Chondrocyte (in vitro differentiated cells): ENCODE measurements around the gene COA1. TPM values are rescaled to one million over a fixed set of nuclear protein-coding genes. Genes with fewer than 3 reads are reported as not detected.
"Not testable (repeated sequence)": the region's sequence is repeated elsewhere in the genome, so short reads cannot be mapped to it uniquely, and the experiment has no call there.

ENCODE experiments used
- DNase-seq: peaks from one replicate; pipeline ENCODE4 v3.0.0; 2021; ENCODE audit warnings: mixed read lengths, low spot score
- H3K27ac Mint-ChIP-seq: one replicate; pipeline ENCODE4 v1.8.0; 2021; ENCODE audit warnings: mild to moderate bottlenecking, moderate library complexity, mixed read lengths; ENCODE audit not compliant: unreplicated experiment
- H3K27me3 Mint-ChIP-seq: 2 replicates; pipeline ENCODE4 v1.8.0; 2021; ENCODE audit warnings: low read depth, mixed read lengths
- H3K36me3 Mint-ChIP-seq: 2 replicates; pipeline ENCODE4 v1.8.0; 2021; ENCODE audit warnings: low read depth, mixed read lengths
- H3K4me1 Mint-ChIP-seq: 2 replicates; pipeline ENCODE4 v1.8.0; 2021; ENCODE audit warnings: low read depth, mild to moderate bottlenecking, mixed read lengths
- H3K4me3 Mint-ChIP-seq: one replicate; pipeline ENCODE4 v1.8.0; 2021; ENCODE audit warnings: mild to moderate bottlenecking, moderate library complexity, mixed read lengths; ENCODE audit not compliant: unreplicated experiment
- H3K9me3 Mint-ChIP-seq: 2 replicates; pipeline ENCODE4 v1.8.0; 2021; ENCODE audit warnings: low read depth, mixed read lengths
- total RNA-seq: library from RNA; stranded (reverse); gene quantifications from 3 replicates; pipeline ENCODE4 v1.2.1, GENCODE V29; 2021
- TF ChIP-seq, protein P1 (sequence below): fragments of 200-600 bp; sonication (generic); IDR thresholded peaks from 2 replicates; pipeline ENCODE4 v1.5.0; 2021; ENCODE audit warnings: antibody characterized with exemption, mild to moderate bottlenecking, moderate library complexity

Gene COA1
- total RNA-seq, 1 donor from 2014 or later, result 33.5 TPM

DNA sequence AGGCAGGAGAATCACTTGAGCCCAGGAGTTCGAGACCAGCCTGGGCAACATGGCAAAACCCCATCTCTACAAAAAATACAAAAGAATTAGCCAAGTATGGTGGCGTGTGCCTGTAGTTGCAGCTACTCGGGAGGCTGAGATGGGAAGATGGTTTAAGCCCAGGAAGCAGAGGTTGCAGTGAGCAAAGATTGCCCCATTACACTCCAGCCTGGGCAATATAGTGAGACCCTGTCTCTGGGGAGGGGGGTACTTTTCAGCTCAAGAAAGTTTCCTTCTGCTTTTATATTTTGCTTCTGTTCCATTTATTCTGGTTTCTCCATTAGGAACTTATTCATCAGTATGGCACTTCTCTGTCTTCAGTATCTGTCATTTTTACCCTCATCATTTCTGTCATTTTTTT, 48.6 kb downstream of the COA1 start:
- no peak for DNase-seq
- Mint-ChIP-seq H3K27me3 (no peaks in the 10 kb centered on the region), H3K36me3 (no peaks in the 10 kb centered on the region), H3K4me1 (peaks cover 22% of the 10 kb centered on the region), H3K9me3 (no peaks in the 10 kb centered on the region), H3K27ac (no peak overlapping the region), H3K4me3 (no peak overlapping the region)
- TF ChIP-seq, protein P1, sequence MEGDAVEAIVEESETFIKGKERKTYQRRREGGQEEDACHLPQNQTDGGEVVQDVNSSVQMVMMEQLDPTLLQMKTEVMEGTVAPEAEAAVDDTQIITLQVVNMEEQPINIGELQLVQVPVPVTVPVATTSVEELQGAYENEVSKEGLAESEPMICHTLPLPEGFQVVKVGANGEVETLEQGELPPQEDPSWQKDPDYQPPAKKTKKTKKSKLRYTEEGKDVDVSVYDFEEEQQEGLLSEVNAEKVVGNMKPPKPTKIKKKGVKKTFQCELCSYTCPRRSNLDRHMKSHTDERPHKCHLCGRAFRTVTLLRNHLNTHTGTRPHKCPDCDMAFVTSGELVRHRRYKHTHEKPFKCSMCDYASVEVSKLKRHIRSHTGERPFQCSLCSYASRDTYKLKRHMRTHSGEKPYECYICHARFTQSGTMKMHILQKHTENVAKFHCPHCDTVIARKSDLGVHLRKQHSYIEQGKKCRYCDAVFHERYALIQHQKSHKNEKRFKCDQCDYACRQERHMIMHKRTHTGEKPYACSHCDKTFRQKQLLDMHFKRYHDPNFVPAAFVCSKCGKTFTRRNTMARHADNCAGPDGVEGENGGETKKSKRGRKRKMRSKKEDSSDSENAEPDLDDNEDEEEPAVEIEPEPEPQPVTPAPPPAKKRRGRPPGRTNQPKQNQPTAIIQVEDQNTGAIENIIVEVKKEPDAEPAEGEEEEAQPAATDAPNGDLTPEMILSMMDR, result no peak

DNA sequence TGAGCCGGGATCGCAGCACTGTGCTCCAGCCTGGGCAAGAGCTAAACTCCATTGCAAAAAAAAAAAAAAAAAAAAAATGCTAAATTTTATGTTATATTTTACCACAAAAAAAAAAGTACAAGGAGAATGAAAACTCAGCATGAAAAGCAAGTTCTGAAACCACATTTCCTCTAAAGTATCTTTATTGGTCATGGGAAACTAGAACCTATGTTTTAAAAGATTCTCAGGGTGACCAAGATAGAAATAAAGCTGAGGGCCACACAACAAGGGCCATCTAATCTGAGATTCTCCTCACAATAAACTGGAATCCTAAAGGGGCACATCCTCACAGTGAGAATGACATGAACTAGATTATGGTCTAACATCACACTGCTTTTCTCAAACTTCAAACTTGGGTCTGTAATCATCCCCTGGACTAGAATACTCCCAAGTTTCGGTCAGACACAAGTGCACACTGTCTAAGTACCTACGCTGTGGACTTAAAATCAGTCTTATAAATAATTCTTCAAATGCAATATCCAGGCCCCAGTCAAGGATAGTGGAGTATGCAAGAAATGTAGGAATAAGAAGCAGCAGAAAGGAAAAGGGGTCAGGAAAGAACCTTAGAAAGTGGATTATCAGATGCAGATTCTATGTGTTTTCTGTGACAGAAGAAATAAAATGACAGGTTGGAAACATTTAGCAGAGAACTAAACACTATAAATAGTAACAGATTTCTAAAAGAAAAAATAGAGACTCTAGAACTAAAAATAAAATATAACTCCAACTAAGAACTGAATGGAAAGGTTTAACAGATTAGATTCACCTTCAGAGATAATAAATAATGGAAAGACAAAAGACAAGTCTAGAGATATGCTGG, 49.9 kb downstream of the COA1 start:
- Mint-ChIP-seq H3K9me3 (peaks cover 6% of the 10 kb centered on the region), H3K4me1 (peaks cover 28% of the 10 kb centered on the region), H3K27me3 (no peaks in the 10 kb centered on the region), H3K36me3 (no peaks in the 10 kb centered on the region), H3K4me3 (no peak overlapping the region), H3K27ac (peak overlapping the region; percentile 28)
- TF ChIP-seq, protein P1, result no peak
- DNase-seq, result no peak

DNA sequence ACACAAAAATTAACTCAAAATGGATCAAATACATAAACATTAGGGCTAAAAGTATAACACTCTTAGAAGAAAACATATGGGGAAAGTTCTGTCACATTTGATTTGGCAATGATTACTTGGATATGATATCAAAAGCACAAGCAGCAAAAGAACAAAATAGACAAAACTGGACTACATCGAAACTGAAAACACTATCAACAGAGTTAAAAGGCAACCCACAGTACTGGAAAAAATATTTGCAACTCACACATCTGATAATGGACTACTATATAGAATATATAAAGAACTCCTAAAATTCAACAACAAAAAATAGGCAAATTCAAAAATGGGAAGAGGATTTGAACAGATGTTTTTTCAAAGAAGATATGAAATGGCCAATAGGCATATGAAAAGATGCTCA, 51.0 kb downstream of the COA1 start:
- H3K9me3 Mint-ChIP-seq, result peaks cover 10% of the 10 kb centered on the region

DNA sequence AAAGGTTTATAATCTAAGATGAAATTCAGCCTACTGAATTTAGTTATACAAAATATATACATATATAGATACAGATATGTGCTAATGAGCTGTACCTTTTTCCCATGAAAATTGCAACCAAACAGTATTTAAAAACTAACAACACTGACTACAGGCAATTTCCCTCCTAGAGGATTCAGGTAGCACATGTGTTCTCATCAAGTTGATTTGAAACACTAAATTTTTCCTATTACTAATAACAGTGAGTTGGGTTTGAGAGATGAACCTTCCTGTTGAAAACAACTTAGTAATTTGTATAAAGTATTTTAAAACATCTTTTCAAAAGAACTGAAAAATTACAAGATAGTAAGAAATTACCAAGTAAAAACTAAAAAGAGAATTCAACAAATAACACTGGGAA, 51.5 kb downstream of the COA1 start:
- Mint-ChIP-seq H3K27me3 (no peaks in the 10 kb centered on the region), H3K27ac (no peak overlapping the region), H3K4me1 (peaks cover 43% of the 10 kb centered on the region), H3K9me3 (peaks cover 12% of the 10 kb centered on the region), H3K4me3 (no peak overlapping the region), H3K36me3 (peaks cover 2% of the 10 kb centered on the region)
- DNase-seq, result no peak
- TF ChIP-seq, protein P1, result no peak

More for the DNA sequence above, 51.0 kb downstream of the COA1 start:
- Mint-ChIP-seq H3K27ac (no peak overlapping the region), H3K36me3 (peaks cover 2% of the 10 kb centered on the region), H3K4me1 (peaks cover 39% of the 10 kb centered on the region), H3K27me3 (no peaks in the 10 kb centered on the region), H3K4me3 (no peak overlapping the region)
- TF ChIP-seq, protein P1, result no peak
- no peak for DNase-seq

DNA sequence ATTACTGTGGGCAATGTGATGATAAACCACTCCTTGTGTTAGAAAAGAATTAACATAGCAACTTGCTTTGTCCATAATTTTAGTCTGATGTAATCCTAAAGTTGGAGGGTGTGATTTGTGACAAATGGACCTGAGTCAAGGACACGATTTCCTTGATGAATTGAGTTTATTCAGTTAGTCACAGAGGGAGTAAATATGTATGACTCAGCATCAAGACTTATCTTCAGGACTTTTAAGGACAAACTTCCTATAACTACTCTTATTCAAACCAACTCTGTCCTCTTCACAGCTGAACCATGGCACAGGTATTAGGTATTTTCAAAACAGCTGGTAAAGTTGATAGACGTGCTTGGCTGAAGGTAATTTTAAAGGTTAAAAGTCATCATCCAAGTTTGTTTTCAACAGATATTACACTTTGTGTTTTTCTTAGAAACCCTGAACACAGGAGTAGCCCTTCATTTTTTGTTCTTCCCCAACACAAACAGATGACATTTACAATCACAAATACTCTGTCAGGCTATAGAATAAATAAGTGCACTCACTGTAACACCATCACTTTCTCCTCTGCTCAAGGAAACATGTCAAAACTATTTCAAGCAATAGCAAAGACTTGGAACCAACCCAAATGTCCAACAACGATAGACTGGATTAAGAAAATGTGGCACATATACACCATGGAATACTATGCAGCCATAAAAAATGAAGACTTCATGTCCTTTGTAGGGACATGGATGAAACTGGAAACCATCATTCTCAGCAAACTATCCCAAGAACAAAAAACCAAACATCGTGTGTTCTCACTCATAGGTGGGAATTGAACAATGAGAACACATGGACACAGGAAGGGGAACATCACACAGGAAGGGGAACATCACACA, 54.5 kb downstream of the COA1 start:
- H3K36me3 Mint-ChIP-seq, result peaks cover 2% of the 10 kb centered on the region
- H3K4me1 Mint-ChIP-seq, result peaks cover 39% of the 10 kb centered on the region
- H3K27me3 Mint-ChIP-seq, result no peaks in the 10 kb centered on the region
- H3K27ac Mint-ChIP-seq, result peak overlapping the region; percentile 64
- TF ChIP-seq, protein P1, result no peak
- peaks cover 16% of the 10 kb centered on the region for H3K9me3 Mint-ChIP-seq
- no peak for DNase-seq
- H3K4me3 Mint-ChIP-seq, result no peak overlapping the region

DNA sequence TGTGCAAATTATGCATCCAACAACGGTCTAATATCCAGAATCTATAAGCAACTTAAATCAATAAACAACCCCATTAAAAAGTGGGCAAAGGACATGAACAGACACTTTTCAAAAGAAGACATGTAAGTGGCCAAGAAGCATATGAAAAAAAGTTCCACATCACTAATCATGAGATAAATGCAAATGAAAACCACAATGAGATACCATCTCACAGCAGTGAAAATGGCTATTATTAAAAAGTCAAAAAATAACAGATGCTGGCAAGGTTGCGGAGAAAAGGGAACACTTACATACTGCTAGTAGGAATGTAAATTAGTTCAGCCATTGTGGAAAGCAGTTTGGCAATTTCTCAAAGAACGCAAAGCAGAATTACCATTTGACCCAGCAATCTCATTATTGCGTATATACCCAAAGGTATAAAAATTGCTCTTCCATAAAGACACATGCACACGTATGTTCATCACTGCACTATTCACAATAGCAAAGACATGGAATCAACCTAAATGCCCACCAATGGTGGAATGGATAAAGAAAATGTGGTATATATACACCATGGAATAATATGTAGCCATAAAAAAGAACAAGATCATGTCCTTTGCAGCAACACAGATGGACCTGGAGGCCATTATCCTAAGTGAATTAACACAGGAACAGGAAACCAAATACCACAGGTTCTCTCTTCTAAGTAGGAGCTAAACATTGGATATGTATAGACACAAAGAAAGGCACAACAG, 55.9 kb downstream of the COA1 start:
- not testable (repeated sequence) for H3K36me3 Mint-ChIP-seq, DNase-seq, H3K27me3 Mint-ChIP-seq, H3K4me3 Mint-ChIP-seq
- H3K4me1 Mint-ChIP-seq, result peaks cover 36% of the 10 kb centered on the region
- peaks cover 16% of the 10 kb centered on the region for H3K9me3 Mint-ChIP-seq
- peak overlapping the region; percentile 64 for H3K27ac Mint-ChIP-seq
